Measurements from ENCODE around the gene FGF18. TPM values are rescaled to one million over a fixed set of nuclear protein-coding genes. Genes with fewer than 3 reads are reported as not detected.
A peak's percentile ranks its signal among the peaks of the same experiment; 100 is the strongest.

FGF18 gene
- total RNA-seq, 2 donors from 2014 or later: 0.28 TPM; not detected in 1

GRCh38 chr5:171447226-171447625, 27.8 kb downstream of the FGF18 start:
- ATAC-seq (no peak), DNase-seq (ENCODE audit: low spot score) (no peak)
- H3K27me3 Mint-ChIP-seq: peaks cover 21 to 25% of the 10 kb centered on the region in 2 donors
- no peak overlapping the region for H3K27ac Mint-ChIP-seq
- H3K4me3 Mint-ChIP-seq: no peak overlapping the region
- H3K9me3 Mint-ChIP-seq: no peaks in the 10 kb centered on the region
- peaks cover 0 to 4% of the 10 kb centered on the region in 2 donors for H3K4me1 Mint-ChIP-seq (ENCODE audit: low read depth in 2 of 2)
- no peaks in the 10 kb centered on the region for H3K36me3 Mint-ChIP-seq

- Mint-ChIP-seq H3K36me3 (no peaks in the 10 kb centered on the region), H3K9me3 (no peaks in the 10 kb centered on the region), H3K27ac (no peak overlapping the region), H3K27me3 (peaks cover 31 to 40% of the 10 kb centered on the region in 2 donors), H3K4me3 (no peak overlapping the region), H3K4me1 (ENCODE audit: low read depth in 2 of 2) (peaks cover 0 to 6% of the 10 kb centered on the region in 2 donors)
- no peak for ATAC-seq
- no peak for DNase-seq (ENCODE audit: low spot score)
Observed at GRCh38 chr5:171449426-171449825, 30.0 kb downstream of the FGF18 start.

GRCh38 chr5:171450423-171451331, 31.2 kb downstream of the FGF18 start:
- peak; percentile 47 to 62 for ATAC-seq
- Mint-ChIP-seq H3K27me3 (peaks cover 33 to 40% of the 10 kb centered on the region in 2 donors), H3K9me3 (no peaks in the 10 kb centered on the region), H3K4me1 (ENCODE audit: low read depth in 2 of 2) (peaks cover 0 to 6% of the 10 kb centered on the region in 2 donors), H3K27ac (no peak overlapping the region), H3K36me3 (no peaks in the 10 kb centered on the region), H3K4me3 (peak overlapping the region; percentile 56)
- DNase-seq (ENCODE audit: low spot score): no peak

GRCh38 chr5:171451421-171451820, 32.0 kb downstream of the FGF18 start:
- DNase-seq (ENCODE audit: low spot score) (no peak), ATAC-seq (peak in 1 of 2 donors; percentile 3)
- no peaks in the 10 kb centered on the region for H3K9me3 Mint-ChIP-seq
- no peaks in the 10 kb centered on the region for H3K36me3 Mint-ChIP-seq
- no peak overlapping the region for H3K27ac Mint-ChIP-seq
- peaks cover 37 to 40% of the 10 kb centered on the region in 2 donors for H3K27me3 Mint-ChIP-seq
- H3K4me3 Mint-ChIP-seq: peak overlapping the region; percentile 56
- peaks cover 0 to 6% of the 10 kb centered on the region in 2 donors for H3K4me1 Mint-ChIP-seq (ENCODE audit: low read depth in 2 of 2)

GRCh38 chr5:171453056-171453725, 33.7 kb downstream of the FGF18 start:
- peaks cover 34 to 37% of the 10 kb centered on the region in 2 donors for H3K27me3 Mint-ChIP-seq
- peaks cover 0 to 6% of the 10 kb centered on the region in 2 donors for H3K4me1 Mint-ChIP-seq (ENCODE audit: low read depth in 2 of 2)
- no peaks in the 10 kb centered on the region for H3K9me3 Mint-ChIP-seq
- DNase-seq (ENCODE audit: low spot score): no peak
- ATAC-seq: no peak
- H3K27ac Mint-ChIP-seq: no peak overlapping the region
- H3K4me3 Mint-ChIP-seq: no peak overlapping the region
- H3K36me3 Mint-ChIP-seq: no peaks in the 10 kb centered on the region

GRCh38 chr5:171453988-171454387, 34.5 kb downstream of the FGF18 start:
- no peak for ATAC-seq
- DNase-seq (ENCODE audit: low spot score): no peak
- Mint-ChIP-seq H3K27me3 (peaks cover 26 to 30% of the 10 kb centered on the region in 2 donors), H3K4me3 (no peak overlapping the region), H3K36me3 (no peaks in the 10 kb centered on the region), H3K27ac (no peak overlapping the region), H3K4me1 (ENCODE audit: low read depth in 2 of 2) (peaks cover 0 to 6% of the 10 kb centered on the region in 2 donors), H3K9me3 (no peaks in the 10 kb centered on the region)

- H3K27ac Mint-ChIP-seq: no peak overlapping the region
- peaks cover 0 to 6% of the 10 kb centered on the region in 2 donors for H3K4me1 Mint-ChIP-seq (ENCODE audit: low read depth in 2 of 2)
- ATAC-seq: no peak
- DNase-seq (ENCODE audit: low spot score): no peak
- H3K9me3 Mint-ChIP-seq: no peaks in the 10 kb centered on the region
- no peaks in the 10 kb centered on the region for H3K36me3 Mint-ChIP-seq
- no peak overlapping the region for H3K4me3 Mint-ChIP-seq
- peaks cover 26 to 29% of the 10 kb centered on the region in 2 donors for H3K27me3 Mint-ChIP-seq
Observed at GRCh38 chr5:171454549-171454948, 35.1 kb downstream of the FGF18 start.

DNA sequence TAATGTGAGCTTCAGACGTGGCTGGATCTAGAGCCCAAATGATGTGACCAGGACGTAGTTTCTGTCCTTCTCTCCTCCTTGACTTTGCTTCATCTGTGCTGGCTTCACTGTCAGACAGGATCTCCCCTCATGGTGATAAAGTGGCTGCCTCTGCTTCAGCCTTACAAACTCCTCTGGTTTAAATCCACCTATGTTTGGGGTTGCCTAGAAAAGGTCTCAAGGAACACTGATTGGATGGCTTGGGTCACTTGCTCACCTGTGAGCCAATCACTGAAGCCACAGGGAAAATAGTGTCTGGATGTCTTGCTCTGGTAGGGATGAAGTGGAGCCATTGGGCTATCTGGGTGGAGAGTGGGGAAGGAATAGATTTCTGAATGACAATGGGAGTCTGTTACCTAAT, 36.1 kb downstream of the FGF18 start:
- peaks cover 28 to 29% of the 10 kb centered on the region in 2 donors for H3K27me3 Mint-ChIP-seq
- H3K9me3 Mint-ChIP-seq: no peaks in the 10 kb centered on the region
- H3K4me3 Mint-ChIP-seq: no peak overlapping the region
- H3K4me1 Mint-ChIP-seq (ENCODE audit: low read depth in 2 of 2): peaks cover 0 to 6% of the 10 kb centered on the region in 2 donors
- no peak overlapping the region for H3K27ac Mint-ChIP-seq
- H3K36me3 Mint-ChIP-seq: no peaks in the 10 kb centered on the region
- DNase-seq (ENCODE audit: low spot score): no peak
- ATAC-seq: no peak

DNA sequence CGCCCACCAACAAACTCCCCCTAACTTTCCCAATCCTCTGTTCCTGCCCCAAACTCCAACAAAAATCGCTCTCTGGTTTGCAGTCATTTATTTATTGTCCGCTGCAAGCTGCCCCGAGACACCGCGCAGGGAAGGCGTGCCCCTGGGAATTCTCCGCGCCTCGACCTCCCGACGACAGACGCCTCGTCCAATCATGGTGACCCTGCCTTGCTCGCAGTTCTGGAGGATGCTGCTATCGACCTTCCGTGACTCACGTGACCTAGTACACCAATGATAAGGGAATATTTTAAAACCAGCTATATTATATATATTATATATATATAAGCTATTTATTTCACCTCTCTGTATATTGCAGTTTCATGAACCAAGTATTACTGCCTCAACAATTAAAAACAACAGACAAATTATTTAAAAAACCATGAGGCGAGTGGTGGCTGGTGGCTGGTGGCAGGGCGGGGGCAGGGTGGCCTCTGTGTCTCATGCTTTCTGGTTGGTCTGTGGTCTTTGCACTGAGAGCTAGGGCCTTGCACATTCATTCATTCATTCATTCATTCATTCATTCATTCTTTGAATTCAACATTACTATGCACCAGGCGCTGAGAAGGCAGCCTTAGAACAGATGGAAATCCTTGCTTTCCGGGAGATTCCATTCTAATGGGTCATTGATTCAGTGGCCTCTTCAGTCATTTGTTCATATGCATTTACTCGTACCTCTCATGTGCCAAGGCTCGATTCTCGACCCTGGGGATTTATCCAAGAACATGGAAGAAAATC, 37.9 kb downstream of the FGF18 start:
- Mint-ChIP-seq H3K4me1 (ENCODE audit: low read depth in 2 of 2) (peaks cover 0 to 2% of the 10 kb centered on the region in 2 donors), H3K27ac (no peak overlapping the region), H3K9me3 (no peaks in the 10 kb centered on the region), H3K36me3 (no peaks in the 10 kb centered on the region), H3K27me3 (peaks cover 18 to 21% of the 10 kb centered on the region in 2 donors), H3K4me3 (no peak overlapping the region)
- DNase-seq (ENCODE audit: low spot score) (no peak), ATAC-seq (no peak)

- no peak for ATAC-seq
- no peaks in the 10 kb centered on the region for H3K4me1 Mint-ChIP-seq (ENCODE audit: low read depth in 2 of 2)
- H3K36me3 Mint-ChIP-seq: no peaks in the 10 kb centered on the region
- no peak for DNase-seq (ENCODE audit: low spot score)
- H3K27ac Mint-ChIP-seq: no peak overlapping the region
- peaks cover 16 to 30% of the 10 kb centered on the region in 2 donors for H3K27me3 Mint-ChIP-seq
- H3K4me3 Mint-ChIP-seq: no peak overlapping the region
- H3K9me3 Mint-ChIP-seq: no peaks in the 10 kb centered on the region
Observed at GRCh38 chr5:171459839-171460238, 40.4 kb downstream of the FGF18 start.

- ATAC-seq: no peak
- H3K27ac Mint-ChIP-seq: no peak overlapping the region
- peaks cover 19 to 40% of the 10 kb centered on the region in 2 donors for H3K27me3 Mint-ChIP-seq
- H3K4me3 Mint-ChIP-seq: no peak overlapping the region
- no peaks in the 10 kb centered on the region for H3K9me3 Mint-ChIP-seq
- H3K4me1 Mint-ChIP-seq (ENCODE audit: low read depth in 2 of 2): no peaks in the 10 kb centered on the region
- no peaks in the 10 kb centered on the region for H3K36me3 Mint-ChIP-seq
- DNase-seq (ENCODE audit: low spot score): no peak
Observed at GRCh38 chr5:171462136-171462927, 42.9 kb downstream of the FGF18 start.

DNA sequence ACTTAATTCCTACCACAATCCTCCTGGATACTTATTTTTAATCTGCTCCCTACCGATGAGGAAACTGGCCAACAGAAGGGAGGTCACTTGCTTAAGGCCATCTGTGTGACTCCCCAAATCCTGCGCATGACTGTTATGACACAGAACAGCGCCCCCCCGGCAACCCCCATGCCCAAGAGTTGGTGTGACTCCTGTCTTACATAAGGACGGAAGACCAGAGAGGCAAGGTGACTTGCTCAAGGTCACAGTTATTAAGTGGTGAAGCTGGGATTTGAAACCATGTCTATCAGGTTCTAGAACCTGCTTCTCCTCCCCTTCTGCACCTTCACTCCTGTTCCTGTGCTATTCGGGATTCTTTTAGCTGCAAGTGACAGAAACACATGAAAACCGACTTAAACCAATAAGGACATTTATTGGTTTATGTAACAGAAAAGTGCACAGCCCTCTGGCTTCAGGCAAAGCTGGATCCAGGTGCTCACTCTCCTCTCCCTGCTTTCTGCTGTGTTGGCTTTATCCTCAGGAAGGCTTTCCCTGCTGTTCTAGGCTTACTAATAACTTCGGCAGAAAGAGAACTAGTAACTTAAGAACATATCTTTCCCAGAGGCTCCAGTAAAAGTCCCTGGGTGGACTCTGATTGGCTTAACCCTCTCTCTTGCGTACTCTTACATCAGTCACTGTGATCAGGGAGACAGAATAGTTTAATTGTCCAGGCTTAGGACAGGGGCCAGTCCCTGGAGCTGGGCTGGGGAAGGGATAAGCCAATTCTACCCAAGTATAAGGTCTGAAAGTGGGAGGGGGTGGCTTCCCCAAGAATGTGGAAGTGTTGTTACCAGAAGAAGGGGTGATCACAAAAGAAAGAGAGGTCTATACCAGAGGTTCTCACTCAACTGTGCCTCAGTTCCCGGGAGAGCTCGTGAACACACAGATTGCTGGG, 43.7 kb downstream of the FGF18 start:
- Mint-ChIP-seq H3K9me3 (no peaks in the 10 kb centered on the region), H3K4me3 (no peak overlapping the region), H3K36me3 (no peaks in the 10 kb centered on the region), H3K27me3 (peaks cover 19 to 40% of the 10 kb centered on the region in 2 donors), H3K27ac (no peak overlapping the region), H3K4me1 (ENCODE audit: low read depth in 2 of 2) (no peaks in the 10 kb centered on the region)
- ATAC-seq (no peak), DNase-seq (ENCODE audit: low spot score) (no peak)
